C4-2B (cell line): Measurements from ENCODE around the gene LSAMP.

Experiments
- CTCF ChIP-seq: fragments of 450-650 bp; conservative IDR thresholded peaks from 2 replicates; pipeline ENCODE4 v1.5.1; 2017; ENCODE audit warnings: mild to moderate bottlenecking
- ZFX ChIP-seq: fragments of 450-650 bp; IDR thresholded peaks from 2 replicates; pipeline ENCODE4 v1.6.1; 2017

GRCh38 chr3:116145613-116146012 lies 299.7 kb downstream of the LSAMP start:
- TF ChIP-seq CTCF (no peak), ZFX (no peak)
